Measurements from ENCODE around the gene PPFIA3. TPM values are rescaled to one million over a fixed set of nuclear protein-coding genes. Genes with fewer than 3 reads are reported as not detected.

The PPFIA3 gene
- polyA plus RNA-seq, 2 of the 4 experiments (the other 2 are of a cell fraction) = 3.2 to 7.3 TPM

DNA sequence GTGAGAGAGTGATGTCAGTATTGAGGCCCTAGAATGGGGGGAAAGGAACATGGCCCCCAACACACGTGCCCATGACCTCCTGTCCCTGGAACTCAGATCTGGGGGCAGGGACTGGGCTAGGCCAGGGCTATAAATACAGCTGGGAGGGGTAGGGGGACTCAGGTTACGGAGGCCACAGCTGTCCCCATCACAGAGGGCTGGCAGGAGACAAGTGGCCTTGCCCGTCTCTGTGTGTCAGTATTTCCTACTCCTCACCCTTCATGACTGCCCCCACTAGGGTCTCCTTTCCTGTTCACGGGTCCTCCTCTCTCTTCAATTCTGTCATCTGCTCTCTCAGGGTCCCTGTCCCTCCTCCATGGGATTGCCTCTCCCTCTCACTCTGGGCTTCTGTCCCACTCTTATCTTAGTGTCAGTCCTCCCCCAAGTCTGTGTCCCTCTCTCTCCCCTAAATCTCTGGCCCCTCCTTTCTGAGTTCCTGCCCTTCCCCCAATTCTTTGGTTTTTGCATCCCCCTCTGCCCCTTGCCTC lies 36.5 kb downstream of the PPFIA3 start:
- H3K9me3 ChIP-seq = no peaks in the 10 kb centered on the region
- TF ChIP-seq, protein P1, sequence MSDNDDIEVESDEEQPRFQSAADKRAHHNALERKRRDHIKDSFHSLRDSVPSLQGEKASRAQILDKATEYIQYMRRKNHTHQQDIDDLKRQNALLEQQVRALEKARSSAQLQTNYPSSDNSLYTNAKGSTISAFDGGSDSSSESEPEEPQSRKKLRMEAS (IDR thresholded peaks at IDR 0.05) = no peak
- TF ChIP-seq, protein P2, sequence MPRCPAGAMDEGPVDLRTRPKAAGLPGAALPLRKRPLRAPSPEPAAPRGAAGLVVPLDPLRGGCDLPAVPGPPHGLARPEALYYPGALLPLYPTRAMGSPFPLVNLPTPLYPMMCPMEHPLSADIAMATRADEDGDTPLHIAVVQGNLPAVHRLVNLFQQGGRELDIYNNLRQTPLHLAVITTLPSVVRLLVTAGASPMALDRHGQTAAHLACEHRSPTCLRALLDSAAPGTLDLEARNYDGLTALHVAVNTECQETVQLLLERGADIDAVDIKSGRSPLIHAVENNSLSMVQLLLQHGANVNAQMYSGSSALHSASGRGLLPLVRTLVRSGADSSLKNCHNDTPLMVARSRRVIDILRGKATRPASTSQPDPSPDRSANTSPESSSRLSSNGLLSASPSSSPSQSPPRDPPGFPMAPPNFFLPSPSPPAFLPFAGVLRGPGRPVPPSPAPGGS (IDR thresholded peaks at IDR 0.05) = no peak
- TF ChIP-seq EHF (CRISPR knock-in tag; IDR thresholded peaks at IDR 0.05) (no peak), MAZ (IDR thresholded peaks at IDR 0.05; ENCODE audit: borderline replicate concordance, low read depth, low read length) (no peak), KDM5A (IDR thresholded peaks at IDR 0.05) (no peak), CHD4 (IDR thresholded peaks at IDR 0.05; ENCODE audit: borderline replicate concordance) (no peak)
- POLR2A ChIA-PET = no interaction called here
- 46% methylated on average over 4 of the region's 4 CpGs for WGBS (ENCODE audit: missing lambda C conversion rate)
- no peak overlapping the region for H3K4me2 ChIP-seq
- H3K4me3 ChIP-seq = no peak overlapping the region
- ATAC-seq = no peak
- no peak for DNase-seq (ENCODE audit: low read depth in 1 of 2, low spot score in 1 of 2)
- no peak for FAIRE-seq
- peaks cover 19% of the 10 kb centered on the region; the same call in 2 of the 3 replicates for H3K4me1 ChIP-seq
- H3K27ac ChIP-seq = no peak overlapping the region
- CTCF ChIA-PET = interaction anchor here (1.4 to 2.2 kb wide), 3 partner anchors 10 to 58 kb away, joined by 5 to 16 read pairs (median 9); no protein-coding TSS in a partner anchor

DNA sequence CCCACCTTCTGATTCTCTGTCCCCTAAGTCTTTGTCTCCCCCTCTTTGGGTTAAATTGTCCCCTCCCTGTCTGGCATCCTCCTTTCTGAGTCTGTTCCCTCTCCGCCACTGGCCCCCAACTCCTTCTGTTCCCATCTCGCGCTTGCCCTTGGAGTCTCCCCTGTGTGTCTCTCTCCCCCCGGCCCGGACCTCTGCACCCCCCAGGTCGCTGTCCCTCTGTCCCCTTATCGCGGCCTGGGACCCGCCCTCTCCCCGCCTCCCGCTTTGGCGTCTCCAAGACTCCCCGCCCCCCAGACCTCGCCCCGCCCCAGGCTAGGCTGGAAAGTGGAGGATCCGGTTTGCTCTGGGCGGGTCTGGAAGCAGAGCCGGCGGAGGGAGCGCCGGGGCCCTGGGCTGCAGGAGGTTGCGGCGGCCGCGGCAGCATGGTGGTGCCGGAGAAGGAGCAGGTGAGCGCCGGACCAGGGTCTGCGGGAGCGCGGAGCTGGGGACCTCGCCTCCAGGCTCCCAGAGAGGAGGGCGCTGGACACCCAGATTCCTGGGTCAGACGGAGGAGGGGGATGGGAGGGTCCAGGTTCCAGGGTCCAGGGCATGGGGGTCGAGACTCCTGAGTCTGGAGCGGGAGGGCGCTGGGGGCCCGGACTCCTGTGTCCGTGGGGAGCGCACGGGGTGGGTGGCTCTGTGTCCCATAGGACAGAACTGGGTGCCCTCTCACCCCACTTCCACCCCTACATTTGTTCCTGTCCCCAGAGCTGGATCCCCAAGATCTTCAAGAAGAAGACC lies 38.3 kb downstream of the PPFIA3 start, which contains the start of gene TRPM4:
TRPM4 (plus strand) TSS at position 348 of the 780 bp plus-strand sequence; CDS start at position 423, 75 bp downstream.
- peak within 1 kb of the TSS; percentile 83 for H3K4me2 ChIP-seq
- DNase-seq (ENCODE audit: low read depth in 1 of 2, low spot score in 1 of 2) (peak; percentile 84 to 91), ATAC-seq (peak; percentile 89 to 97), FAIRE-seq (no peak)
- WGBS (ENCODE audit: missing lambda C conversion rate) = 3% methylated on average over 14 of the region's 41 CpGs
- H3K27ac ChIP-seq = peak within 1 kb of the TSS; percentile 83 to 93
- H3K4me1 ChIP-seq = peaks cover 10% of the 10 kb centered on the region; the same call in 2 of the 3 replicates
- TF ChIP-seq FOSB (CRISPR knock-in tag; IDR thresholded peaks at IDR 0.05) (no peak), MYC (IDR thresholded peaks at IDR 0.05; ENCODE audit: borderline replicate concordance, low read length) (0 out of 2 replicates have a peak, but pooled peaks have one; percentile 33), ESRRA (IDR thresholded peaks at IDR 0.05; ENCODE audit: borderline replicate concordance, low read length) (no peak), JUN (IDR thresholded peaks at IDR 0.05) (peak in 1 of 2 experiments; percentile 55; a peak in 2 of 5 replicates), PHF8 (IDR thresholded peaks at IDR 0.05; ENCODE audit: borderline replicate concordance, low read depth) (peak; percentile 81; the same call in 1 of the 2 replicates), POLR2A (IDR thresholded peaks at IDR 0.05; ENCODE audit: low read length) (peak; percentile 86)
- ChIA-PET POLR2A (no interaction called here), CTCF (interaction anchor here (1.3 to 4.5 kb wide), 2 partner anchors 11 to 41 kb away, joined by 4 to 17 read pairs; no protein-coding TSS in a partner anchor)
- H3K9me3 ChIP-seq = no peaks in the 10 kb centered on the region
- H3K4me3 ChIP-seq = peak within 1 kb of the TSS; percentile 93

DNA sequence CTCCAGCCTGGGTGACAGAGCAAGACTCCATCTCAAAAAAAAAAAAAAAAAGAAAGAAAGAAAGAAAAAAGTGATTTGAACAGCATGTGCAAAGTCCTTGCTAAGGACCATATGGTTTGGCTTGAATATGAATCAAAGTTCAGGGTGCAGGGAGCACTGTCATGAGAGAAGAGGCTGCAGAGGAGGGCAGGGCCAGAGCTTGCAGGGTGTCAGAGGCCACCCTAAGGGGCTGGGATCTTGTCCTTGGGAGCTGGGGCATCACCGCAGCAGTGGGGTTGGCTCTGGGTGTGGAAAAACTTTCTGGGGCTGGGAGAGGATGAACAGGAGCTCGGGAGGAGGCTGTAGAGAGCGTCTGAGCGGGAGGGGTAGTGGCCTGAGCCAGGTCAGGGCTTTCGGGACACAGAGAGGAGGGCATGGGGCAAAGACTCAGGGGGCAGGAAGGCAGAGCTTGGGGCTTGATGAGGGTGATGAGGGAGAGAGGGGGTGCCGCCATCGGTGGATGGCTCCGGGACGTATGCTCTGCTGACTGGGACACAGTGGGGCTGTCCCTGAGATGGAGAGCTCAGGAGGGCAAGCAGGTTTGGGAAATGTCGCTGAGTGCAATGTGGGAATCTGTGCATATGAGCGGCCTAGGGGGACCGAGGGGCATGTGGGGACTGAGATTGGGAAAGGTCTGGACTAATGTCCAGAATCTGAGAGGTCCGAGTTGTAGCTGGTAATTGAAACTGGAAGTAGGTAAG lies 41.3 kb downstream of the PPFIA3 start:
- FAIRE-seq (no peak), ATAC-seq (no peak), DNase-seq (ENCODE audit: low read depth in 1 of 2, low spot score in 1 of 2) (no peak)
- WGBS (ENCODE audit: missing lambda C conversion rate) = 92% methylated on average over 13 of the region's 13 CpGs
- ChIA-PET CTCF (interaction anchor here (0.6 to 6.8 kb wide), 17 partner anchors 14 to 486 kb away, joined by 3 to 30 read pairs (median 4); partner anchors contain the start of gene LIN7B), POLR2A (interaction anchor here (0.6 kb wide), 1 partner anchor 34 kb away, joined by 4 read pairs; no protein-coding TSS in a partner anchor)
- Histone ChIP-seq H3K9me3 (no peaks in the 10 kb centered on the region), H3K27ac (no peak overlapping the region), H3K4me1 (peaks cover 10% of the 10 kb centered on the region; the same call in 2 of the 3 replicates), H3K4me2 (no peak overlapping the region), H3K4me3 (no peak overlapping the region)
- TF ChIP-seq, protein P3, sequence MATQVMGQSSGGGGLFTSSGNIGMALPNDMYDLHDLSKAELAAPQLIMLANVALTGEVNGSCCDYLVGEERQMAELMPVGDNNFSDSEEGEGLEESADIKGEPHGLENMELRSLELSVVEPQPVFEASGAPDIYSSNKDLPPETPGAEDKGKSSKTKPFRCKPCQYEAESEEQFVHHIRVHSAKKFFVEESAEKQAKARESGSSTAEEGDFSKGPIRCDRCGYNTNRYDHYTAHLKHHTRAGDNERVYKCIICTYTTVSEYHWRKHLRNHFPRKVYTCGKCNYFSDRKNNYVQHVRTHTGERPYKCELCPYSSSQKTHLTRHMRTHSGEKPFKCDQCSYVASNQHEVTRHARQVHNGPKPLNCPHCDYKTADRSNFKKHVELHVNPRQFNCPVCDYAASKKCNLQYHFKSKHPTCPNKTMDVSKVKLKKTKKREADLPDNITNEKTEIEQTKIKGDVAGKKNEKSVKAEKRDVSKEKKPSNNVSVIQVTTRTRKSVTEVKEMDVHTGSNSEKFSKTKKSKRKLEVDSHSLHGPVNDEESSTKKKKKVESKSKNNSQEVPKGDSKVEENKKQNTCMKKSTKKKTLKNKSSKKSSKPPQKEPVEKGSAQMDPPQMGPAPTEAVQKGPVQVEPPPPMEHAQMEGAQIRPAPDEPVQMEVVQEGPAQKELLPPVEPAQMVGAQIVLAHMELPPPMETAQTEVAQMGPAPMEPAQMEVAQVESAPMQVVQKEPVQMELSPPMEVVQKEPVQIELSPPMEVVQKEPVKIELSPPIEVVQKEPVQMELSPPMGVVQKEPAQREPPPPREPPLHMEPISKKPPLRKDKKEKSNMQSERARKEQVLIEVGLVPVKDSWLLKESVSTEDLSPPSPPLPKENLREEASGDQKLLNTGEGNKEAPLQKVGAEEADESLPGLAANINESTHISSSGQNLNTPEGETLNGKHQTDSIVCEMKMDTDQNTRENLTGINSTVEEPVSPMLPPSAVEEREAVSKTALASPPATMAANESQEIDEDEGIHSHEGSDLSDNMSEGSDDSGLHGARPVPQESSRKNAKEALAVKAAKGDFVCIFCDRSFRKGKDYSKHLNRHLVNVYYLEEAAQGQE (IDR thresholded peaks at IDR 0.05) = no peak
- TF ChIP-seq MAFK (IDR thresholded peaks at IDR 0.05; ENCODE audit: partially characterized antibody) (no peak), HOXA7 (CRISPR knock-in tag; IDR thresholded peaks at IDR 0.05) (no peak), NR3C1 (IDR thresholded peaks at IDR 0.05) (no peak), FOSL2 (IDR thresholded peaks at IDR 0.05) (no peak), FOSL2 (CRISPR knock-in tag; IDR thresholded peaks at IDR 0.05) (no peak), ZSCAN20 (CRISPR knock-in tag; IDR thresholded peaks at IDR 0.05) (no peak), JUN (IDR thresholded peaks at IDR 0.05) (no peak), GATA3 (IDR thresholded peaks at IDR 0.05; ENCODE audit: borderline replicate concordance) (no peak), CHD4 (IDR thresholded peaks at IDR 0.05; ENCODE audit: borderline replicate concordance) (no peak), EHF (CRISPR knock-in tag; IDR thresholded peaks at IDR 0.05) (no peak), POLR2A (IDR thresholded peaks at IDR 0.05; ENCODE audit: low read length) (no peak), HEYL (CRISPR knock-in tag; IDR thresholded peaks at IDR 0.05) (no peak), CHD2 (IDR thresholded peaks at IDR 0.05; ENCODE audit: low read length, partially characterized antibody) (no peak), FOSB (CRISPR knock-in tag; IDR thresholded peaks at IDR 0.05) (no peak), HOXB5 (CRISPR knock-in tag; IDR thresholded peaks at IDR 0.05) (no peak)
- TF ChIP-seq, protein P4, sequence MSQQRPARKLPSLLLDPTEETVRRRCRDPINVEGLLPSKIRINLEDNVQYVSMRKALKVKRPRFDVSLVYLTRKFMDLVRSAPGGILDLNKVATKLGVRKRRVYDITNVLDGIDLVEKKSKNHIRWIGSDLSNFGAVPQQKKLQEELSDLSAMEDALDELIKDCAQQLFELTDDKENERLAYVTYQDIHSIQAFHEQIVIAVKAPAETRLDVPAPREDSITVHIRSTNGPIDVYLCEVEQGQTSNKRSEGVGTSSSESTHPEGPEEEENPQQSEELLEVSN (IDR thresholded peaks at IDR 0.05; ENCODE audit: borderline replicate concordance, low read depth) = no peak
